Measurements from ENCODE around the gene TGFBRAP1. TPM values are rescaled to one million over a fixed set of nuclear protein-coding genes. Genes with fewer than 3 reads are reported as not detected.

The TGFBRAP1 gene
- total RNA-seq, 1 experiment from 2014 or later = 26.5 TPM

DNA sequence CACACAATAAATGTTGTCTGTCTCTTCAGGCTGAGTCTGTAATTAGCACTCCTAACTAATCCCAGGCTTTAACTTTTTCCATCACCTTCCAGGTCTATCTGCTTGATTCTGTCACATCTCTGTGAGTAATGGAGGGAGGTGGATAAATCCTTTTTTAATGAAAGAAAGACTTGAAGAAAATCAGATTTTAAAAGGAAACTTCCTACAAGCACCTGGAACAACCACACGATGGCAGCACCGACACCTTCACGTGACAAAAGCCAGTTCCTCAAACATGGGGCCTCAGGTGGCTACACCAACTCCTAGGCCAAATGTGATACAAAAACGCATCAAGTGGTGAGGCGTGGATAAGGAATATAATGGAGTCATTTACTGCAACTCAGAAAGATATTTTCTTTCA is 41.8 kb downstream of the TGFBRAP1 start:
- no peaks in the 10 kb centered on the region for H3K9me3 ChIP-seq (ENCODE audit: low read length)
- no peaks in the 10 kb centered on the region for H3F3A ChIP-seq (ENCODE audit: low read length, unreplicated experiment)
- no peaks in the 10 kb centered on the region for H4K20me1 ChIP-seq (ENCODE audit: low read length)
- ATAC-seq (0 out of 2 replicates have a peak, but pooled peaks have one; percentile 22), DNase-seq (peak; percentile 47)
- no peak overlapping the region for H3K4me3 ChIP-seq (ENCODE audit: low read length)
- intact Hi-C loops (cut with micrococcal nuclease) = no loop called here
- no peak overlapping the region for H2AFZ ChIP-seq (ENCODE audit: low read length)
- no peak overlapping the region for H3K9ac ChIP-seq (ENCODE audit: low read length)
- no peak for TF ChIP-seq EZH2 (IDR thresholded peaks at IDR 0.05; ENCODE audit: low read length, unreplicated experiment)
- TF ChIP-seq, protein P1, sequence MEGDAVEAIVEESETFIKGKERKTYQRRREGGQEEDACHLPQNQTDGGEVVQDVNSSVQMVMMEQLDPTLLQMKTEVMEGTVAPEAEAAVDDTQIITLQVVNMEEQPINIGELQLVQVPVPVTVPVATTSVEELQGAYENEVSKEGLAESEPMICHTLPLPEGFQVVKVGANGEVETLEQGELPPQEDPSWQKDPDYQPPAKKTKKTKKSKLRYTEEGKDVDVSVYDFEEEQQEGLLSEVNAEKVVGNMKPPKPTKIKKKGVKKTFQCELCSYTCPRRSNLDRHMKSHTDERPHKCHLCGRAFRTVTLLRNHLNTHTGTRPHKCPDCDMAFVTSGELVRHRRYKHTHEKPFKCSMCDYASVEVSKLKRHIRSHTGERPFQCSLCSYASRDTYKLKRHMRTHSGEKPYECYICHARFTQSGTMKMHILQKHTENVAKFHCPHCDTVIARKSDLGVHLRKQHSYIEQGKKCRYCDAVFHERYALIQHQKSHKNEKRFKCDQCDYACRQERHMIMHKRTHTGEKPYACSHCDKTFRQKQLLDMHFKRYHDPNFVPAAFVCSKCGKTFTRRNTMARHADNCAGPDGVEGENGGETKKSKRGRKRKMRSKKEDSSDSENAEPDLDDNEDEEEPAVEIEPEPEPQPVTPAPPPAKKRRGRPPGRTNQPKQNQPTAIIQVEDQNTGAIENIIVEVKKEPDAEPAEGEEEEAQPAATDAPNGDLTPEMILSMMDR (conservative IDR thresholded peaks at IDR 0.05; ENCODE audit: low read depth, low read length) = peak; percentile 61
- H3K4me2 ChIP-seq (ENCODE audit: low read length) = no peak overlapping the region
- no peaks in the 10 kb centered on the region for H3K79me2 ChIP-seq (ENCODE audit: low read length)
- H3K36me3 ChIP-seq (ENCODE audit: low read depth, low read length) = peaks cover 17% of the 10 kb centered on the region
- ChIA-PET CTCF (no interaction called here), POLR2A (ENCODE audit: unreplicated experiment) (interaction anchor here (0.6 kb wide), 1 partner anchor 1757 kb away, joined by 6 read pairs; no protein-coding TSS in a partner anchor)
- no peaks in the 10 kb centered on the region for H3K27me3 ChIP-seq (ENCODE audit: low read length)
- H3K27ac ChIP-seq (ENCODE audit: low read length) = no peak overlapping the region
- no peaks in the 10 kb centered on the region for H3K4me1 ChIP-seq (ENCODE audit: insufficient read depth, low read length)
- H3K9me2 ChIP-seq (replicated peaks; ENCODE audit: low read length) = no peaks in the 10 kb centered on the region
- BruUV-seq (replicated peaks) = no TSS peak

DNA sequence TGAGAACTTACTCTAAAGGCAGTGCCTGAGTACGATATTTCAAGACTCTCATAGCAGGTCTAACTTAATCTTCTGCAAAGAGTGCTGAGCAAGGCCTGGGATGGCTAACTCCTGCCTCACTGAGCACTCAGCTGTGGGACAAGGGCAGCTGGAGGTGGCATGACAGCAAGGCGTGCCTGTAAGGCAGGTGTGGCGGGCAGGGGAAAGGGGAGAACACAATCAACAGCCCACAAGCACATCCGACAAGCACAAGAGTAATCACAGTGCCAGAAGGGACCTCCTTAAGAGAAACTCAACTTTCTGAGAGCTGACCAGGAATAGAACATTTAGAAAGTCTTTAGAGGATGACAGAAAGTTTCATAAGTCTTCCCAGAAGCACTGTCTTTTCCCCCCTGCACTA is 46.0 kb downstream of the TGFBRAP1 start:
- ChIA-PET POLR2A (ENCODE audit: unreplicated experiment) (no interaction called here), CTCF (no interaction called here)
- TF ChIP-seq, protein P1 (conservative IDR thresholded peaks at IDR 0.05; ENCODE audit: low read depth, low read length) = no peak
- no peak for TF ChIP-seq EZH2phosphoT487 (IDR thresholded peaks at IDR 0.05; ENCODE audit: borderline replicate concordance, low read length)
- TF ChIP-seq EZH2 (IDR thresholded peaks at IDR 0.05; ENCODE audit: low read length, unreplicated experiment) = no peak
- Histone ChIP-seq H3F3A (ENCODE audit: low read length, unreplicated experiment) (no peaks in the 10 kb centered on the region), H3K4me1 (ENCODE audit: insufficient read depth, low read length) (no peaks in the 10 kb centered on the region), H3K4me2 (ENCODE audit: low read length) (no peak overlapping the region), H3K9me2 (replicated peaks; ENCODE audit: low read length) (no peaks in the 10 kb centered on the region), H3K9me3 (ENCODE audit: low read length) (no peaks in the 10 kb centered on the region), H2AFZ (ENCODE audit: low read length) (no peak overlapping the region), H3K79me2 (ENCODE audit: low read length) (no peaks in the 10 kb centered on the region), H3K27me3 (ENCODE audit: low read length) (no peaks in the 10 kb centered on the region), H4K20me1 (ENCODE audit: low read length) (no peaks in the 10 kb centered on the region), H3K4me3 (ENCODE audit: low read length) (no peak overlapping the region), H3K9ac (ENCODE audit: low read length) (no peak overlapping the region), H3K36me3 (ENCODE audit: low read depth, low read length) (peaks cover 6% of the 10 kb centered on the region; the same call in 1 of the 2 replicates), H3K27ac (ENCODE audit: low read length) (no peak overlapping the region)
- ATAC-seq (no peak), DNase-seq (no peak)
- BruUV-seq (replicated peaks) = no TSS peak
- intact Hi-C loops (cut with micrococcal nuclease) = no loop called here

DNA sequence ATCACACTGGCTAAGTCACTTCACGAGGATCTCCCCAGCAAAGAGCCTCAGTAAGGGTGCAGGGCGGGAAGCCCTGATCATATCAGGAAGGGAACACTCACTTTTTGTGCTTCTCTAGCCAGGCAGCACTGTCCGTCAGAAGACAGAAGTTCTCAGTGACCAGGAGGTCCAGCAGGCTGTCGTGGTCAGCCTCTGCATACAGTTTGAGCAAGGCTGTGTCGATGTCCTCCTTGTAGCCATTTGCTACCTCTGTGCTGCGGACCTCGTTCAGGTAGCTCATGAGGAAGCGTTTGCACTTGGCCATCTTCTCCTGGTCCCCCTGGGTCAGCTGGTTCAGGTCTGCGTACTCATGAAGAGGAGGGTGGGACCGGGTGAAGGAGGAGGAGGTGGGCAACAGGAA is 49.3 kb downstream of the TGFBRAP1 start:
- H4K20me1 ChIP-seq (ENCODE audit: low read length) = no peaks in the 10 kb centered on the region
- no peak overlapping the region for H2AFZ ChIP-seq (ENCODE audit: low read length)
- H3K4me1 ChIP-seq (ENCODE audit: insufficient read depth, low read length) = no peaks in the 10 kb centered on the region
- H3K9ac ChIP-seq (ENCODE audit: low read length) = no peak overlapping the region
- ATAC-seq = no peak
- intact Hi-C loops (cut with micrococcal nuclease) = no loop called here
- H3K4me3 ChIP-seq (ENCODE audit: low read length) = no peak overlapping the region
- H3K27ac ChIP-seq (ENCODE audit: low read length) = no peak overlapping the region
- no peaks in the 10 kb centered on the region for H3K9me3 ChIP-seq (ENCODE audit: low read length)
- POLR2A ChIA-PET (ENCODE audit: unreplicated experiment) = no interaction called here
- peaks cover 13% of the 10 kb centered on the region; the same call in 1 of the 2 replicates for H3K36me3 ChIP-seq (ENCODE audit: low read depth, low read length)
- no peaks in the 10 kb centered on the region for H3K79me2 ChIP-seq (ENCODE audit: low read length)
- CTCF ChIA-PET = no interaction called here
- BruUV-seq (replicated peaks) = no TSS peak
- no peaks in the 10 kb centered on the region for H3K27me3 ChIP-seq (ENCODE audit: low read length)
- TF ChIP-seq EZH2phosphoT487 (IDR thresholded peaks at IDR 0.05; ENCODE audit: borderline replicate concordance, low read length) = no peak
- TF ChIP-seq EZH2 (IDR thresholded peaks at IDR 0.05; ENCODE audit: low read length, unreplicated experiment) = no peak
- no peak for DNase-seq
- H3K9me2 ChIP-seq (replicated peaks; ENCODE audit: low read length) = no peaks in the 10 kb centered on the region
- H3F3A ChIP-seq (ENCODE audit: low read length, unreplicated experiment) = no peaks in the 10 kb centered on the region
- no peak overlapping the region for H3K4me2 ChIP-seq (ENCODE audit: low read length)

Measured in PC-3 (cell line).